HG03280 (cell line): ENCODE data around the gene GRIN2A.

Experiments
- ATAC-seq: cut with Tn5 transposase; IDR thresholded peaks from one replicate; pipeline ENCODE4 v1.9.1; 2021; ENCODE audit warnings: mild to moderate bottlenecking, moderate library complexity; ENCODE audit not compliant: unreplicated experiment

The GRIN2A gene

GRCh38 chr16:10182222-10183053, at the start of gene GRIN2A:
Gene GRIN2A (minus strand): TSS chr16:10182428. CDS start chr16:10180411, 2,017 bp downstream.
- ATAC-seq, result no peak

DNA sequence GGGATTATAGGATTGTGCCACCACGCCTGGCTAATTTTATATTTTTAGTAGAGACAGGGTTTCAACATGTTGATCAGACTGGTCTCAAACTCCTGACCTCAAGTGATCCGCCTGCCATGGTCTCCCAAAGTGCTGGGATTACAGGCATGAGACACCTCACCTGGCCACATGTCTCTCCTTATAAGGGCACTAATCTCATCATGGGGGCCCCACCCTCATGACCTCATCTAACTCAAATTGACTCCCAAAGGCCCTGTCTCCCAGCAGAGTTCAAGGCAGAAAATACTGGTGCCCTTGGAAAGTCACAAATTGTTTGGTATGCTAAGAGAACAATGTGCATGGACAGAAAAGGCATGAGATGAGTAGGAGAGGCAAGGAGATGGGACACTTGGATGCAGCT, 49.3 kb upstream of the GRIN2A start:
- no peak for ATAC-seq

DNA sequence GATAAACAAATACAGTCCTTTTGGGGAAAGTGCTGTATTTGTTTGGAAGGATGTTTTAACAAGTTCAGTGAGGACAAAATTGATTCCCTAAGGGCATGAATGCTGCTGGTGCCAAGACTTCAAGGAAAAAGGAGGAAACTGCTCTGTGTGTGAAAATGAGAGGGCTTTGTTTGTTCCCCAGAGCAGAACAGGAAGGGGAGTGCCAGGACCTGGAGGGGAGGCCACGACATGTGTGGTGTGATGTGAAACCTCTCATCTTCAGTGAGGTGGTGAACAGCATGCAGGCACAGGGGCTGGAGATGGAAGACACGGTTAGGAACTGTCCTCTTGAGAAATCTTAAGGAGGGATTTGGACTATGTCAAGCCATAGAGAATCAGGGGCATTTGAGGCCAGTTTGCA, 46.6 kb upstream of the GRIN2A start:
- ATAC-seq, result no peak

GRCh38 chr16:10226987-10227306, 44.7 kb upstream of the GRIN2A start:
- no peak for ATAC-seq

GRCh38 chr16:10226141-10226986, 44.1 kb upstream of the GRIN2A start:
- no peak for ATAC-seq

DNA sequence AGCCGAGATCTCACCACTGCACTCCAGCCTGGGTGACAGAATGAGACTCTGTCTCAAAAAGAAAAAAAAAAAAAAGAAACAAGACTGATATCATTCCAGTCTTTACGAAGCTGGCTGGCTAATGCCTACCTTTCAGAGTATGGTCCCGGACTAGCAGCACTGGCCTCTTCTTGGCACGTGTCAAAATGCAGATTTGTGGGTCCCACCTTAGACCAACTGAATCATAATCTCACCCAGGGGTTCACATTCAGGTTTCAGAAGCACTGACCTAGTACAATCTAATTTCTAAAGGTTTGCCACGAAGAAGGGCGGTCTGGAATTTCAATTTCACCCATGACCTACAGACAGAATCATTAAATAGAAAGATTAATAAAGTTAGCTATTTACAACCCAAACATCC, 43.4 kb upstream of the GRIN2A start:
- ATAC-seq, result no peak

DNA sequence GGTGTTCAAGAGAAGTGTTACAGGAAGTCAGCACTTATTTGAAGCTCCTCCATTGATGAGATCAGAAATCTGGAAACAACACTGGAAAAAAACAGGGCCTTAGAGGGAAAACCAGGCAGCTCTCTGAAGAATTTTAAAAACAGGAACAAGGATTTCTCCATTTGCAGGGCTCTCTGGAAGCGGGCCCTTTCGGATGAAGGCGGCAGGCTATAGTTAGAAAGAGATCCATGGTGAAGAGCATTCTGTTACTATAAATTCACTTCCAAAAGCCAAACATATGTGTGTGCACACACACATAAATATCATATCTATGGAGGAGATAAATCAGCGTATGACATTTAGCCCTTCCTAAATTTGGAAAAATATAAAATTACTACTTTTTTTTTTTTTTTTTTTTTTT, 42.6 kb upstream of the GRIN2A start:
- ATAC-seq, result no peak

GRCh38 chr16:10220942-10221341, 38.7 kb upstream of the GRIN2A start:
- ATAC-seq, result no peak

- ATAC-seq, result no peak
Observed at GRCh38 chr16:10219742-10220141, 37.5 kb upstream of the GRIN2A start.

DNA sequence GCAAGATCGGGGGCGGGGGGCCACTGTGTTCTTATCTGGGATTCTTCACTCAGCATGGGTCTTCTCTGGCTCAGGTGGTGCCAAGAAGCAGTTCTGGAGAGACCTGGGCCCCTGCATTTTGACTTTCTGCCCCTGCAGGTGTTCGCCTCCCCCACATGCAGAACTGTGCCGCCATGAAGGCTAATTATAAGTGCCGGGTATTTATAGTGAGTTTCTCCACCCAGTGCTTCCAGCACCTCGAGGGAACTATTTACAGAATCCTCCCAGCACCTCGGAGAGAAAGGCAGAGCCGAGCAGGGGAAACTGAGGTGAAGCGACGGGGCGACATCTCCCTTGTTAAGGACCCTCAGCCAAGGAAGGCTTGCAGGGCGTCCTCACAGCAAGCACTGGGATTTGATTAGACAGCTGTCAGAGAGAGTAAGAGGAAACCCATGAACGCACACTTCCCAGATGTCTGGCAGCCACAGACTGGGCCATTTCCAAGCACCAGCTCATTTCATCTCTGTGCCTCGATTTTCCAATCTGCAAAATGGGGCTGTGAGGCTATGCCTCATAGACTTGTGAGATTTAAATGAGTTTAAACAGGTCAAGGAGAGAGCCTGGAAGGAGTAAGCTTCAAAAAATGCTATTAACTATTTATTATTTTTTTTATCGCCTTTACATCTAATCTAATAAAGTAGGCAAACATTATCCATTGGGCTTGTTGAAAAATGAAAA, 36.4 kb upstream of the GRIN2A start:
- ATAC-seq, result no peak

DNA sequence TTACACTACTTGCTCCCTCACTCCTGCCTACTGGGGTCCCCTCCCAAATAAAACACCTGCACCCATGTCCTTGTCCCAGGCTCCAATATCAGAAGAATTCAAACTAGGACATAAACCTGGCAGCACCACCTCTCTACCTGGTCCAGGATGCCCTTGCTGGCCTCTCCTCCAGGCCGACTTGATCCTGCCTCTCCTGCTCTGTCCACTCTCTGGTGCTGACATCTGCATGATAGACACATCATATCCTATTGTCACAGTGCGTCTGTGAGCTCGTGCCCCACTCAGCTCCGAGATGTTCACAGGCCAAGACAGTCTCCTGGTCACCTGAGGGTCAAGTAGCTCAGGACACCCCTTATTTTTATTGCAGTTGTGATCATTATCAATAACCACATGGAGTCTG, 31.5 kb upstream of the GRIN2A start:
- ATAC-seq, result no peak

DNA sequence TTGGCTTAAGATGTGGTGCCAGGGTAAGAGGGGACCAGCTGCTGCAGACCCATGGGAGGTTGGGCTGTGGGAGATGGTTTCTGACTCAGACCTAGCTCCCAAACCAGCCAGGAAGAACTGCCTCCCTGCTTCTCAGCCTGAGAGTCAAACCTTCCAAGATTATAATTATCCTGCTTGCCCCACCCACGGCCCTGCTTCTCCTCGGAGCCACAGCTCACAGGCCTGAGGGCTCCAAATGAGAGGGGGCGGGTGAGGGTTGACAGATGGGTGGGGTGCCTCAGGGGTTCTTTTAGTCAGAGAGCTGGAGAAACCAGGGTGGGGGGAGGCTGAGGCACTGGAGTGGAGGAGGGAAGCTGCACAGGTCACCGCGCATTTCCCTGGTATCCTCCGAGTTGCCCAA, 28.7 kb upstream of the GRIN2A start:
- ATAC-seq, result no peak

DNA sequence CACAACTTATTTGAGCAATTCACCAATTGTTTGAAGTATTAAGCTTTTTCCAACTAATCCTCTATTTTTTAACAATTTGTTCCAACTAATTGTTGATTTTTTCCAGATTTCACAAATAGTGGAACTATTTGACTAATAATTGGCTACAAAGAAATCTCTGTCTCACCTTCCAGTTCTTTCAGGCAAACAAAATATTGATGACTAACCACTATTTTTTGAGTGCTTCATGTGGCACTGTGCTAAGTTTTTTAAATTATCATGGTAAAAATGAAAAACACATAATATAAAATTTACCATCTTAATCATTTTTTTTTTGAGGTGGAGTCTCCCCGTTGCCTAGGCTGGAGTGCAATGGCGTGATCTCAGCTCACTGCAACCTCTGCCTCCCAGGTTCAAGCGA, 24.6 kb upstream of the GRIN2A start:
- ATAC-seq, result no peak

GRCh38 chr16:10206215-10206614, 24.0 kb upstream of the GRIN2A start:
- no peak for ATAC-seq

- ATAC-seq, result no peak
Observed at GRCh38 chr16:10205688-10206087, 23.5 kb upstream of the GRIN2A start.

DNA sequence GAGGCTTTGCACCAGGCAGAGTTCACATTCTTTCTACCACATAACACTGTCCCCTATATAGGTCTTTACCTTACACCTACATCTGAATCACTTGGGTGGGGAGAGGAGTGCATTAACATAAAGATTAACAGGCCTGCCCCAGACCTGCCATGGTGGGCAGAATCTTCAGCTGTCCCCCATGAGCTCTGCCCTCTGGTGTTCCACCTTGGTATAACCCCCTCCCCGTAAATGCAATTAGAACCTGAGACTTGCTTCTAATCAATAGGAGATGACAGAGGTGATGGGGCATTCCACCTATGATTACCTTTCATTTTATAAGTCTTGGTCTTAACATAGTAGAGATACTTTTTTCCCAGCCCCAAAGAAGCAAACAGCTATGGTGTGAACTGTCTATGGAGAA, 20.4 kb upstream of the GRIN2A start:
- ATAC-seq, result no peak

GRCh38 chr16:10200637-10201586, 18.7 kb upstream of the GRIN2A start:
- no peak for ATAC-seq

- no peak for ATAC-seq
Observed at GRCh38 chr16:10196999-10197398, 14.8 kb upstream of the GRIN2A start.

DNA sequence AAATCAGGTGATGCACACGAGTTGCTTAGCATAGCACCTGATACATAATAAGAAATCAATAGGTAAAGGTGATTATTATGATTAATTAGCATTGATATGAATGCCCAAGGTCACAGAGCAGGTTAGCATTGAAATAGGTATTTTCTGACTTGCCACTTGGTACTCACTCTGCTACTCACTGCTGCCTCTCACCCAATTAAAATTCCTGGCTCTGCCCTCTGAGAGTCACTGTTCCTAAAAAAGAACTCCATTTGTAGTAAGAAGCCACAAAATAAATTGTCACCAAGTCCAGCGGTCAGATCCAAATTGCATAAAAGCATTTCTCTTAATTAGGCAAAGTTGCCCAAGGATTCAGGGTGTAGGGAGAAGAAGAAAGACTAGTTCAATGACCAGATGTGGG, 8.9 kb upstream of the GRIN2A start:
- no peak for ATAC-seq

- ATAC-seq, result no peak
Observed at GRCh38 chr16:10189861-10190390, 7.7 kb upstream of the GRIN2A start.
